ENCODE measurements around the gene ELP4.

GRCh38 chr11:31620434-31620833 lies 110.9 kb downstream of the ELP4 start:
- TF ChIP-seq EZH2 (IDR thresholded peaks at IDR 0.05; ENCODE audit: borderline replicate concordance, low read depth, low read length, severe bottlenecking) (no peak), CTCF (IDR thresholded peaks at IDR 0.05; ENCODE audit: borderline replicate concordance, extremely low read depth, low read length, poor library complexity, severe bottlenecking) (no peak)
